ENCODE measurements around the gene EPHB6.

EPHB6 gene

GRCh38 chr7:142883145-142883544 is 28.3 kb downstream of the EPHB6 start:
- TF ChIP-seq CTCF (conservative IDR thresholded peaks at IDR 0.05; ENCODE audit: low read depth, low read length) = no peak
- no peak overlapping the region for H3K4me3 ChIP-seq (ENCODE audit: low read length)
- DNase-seq (ENCODE audit: low read depth) = no peak

- TF ChIP-seq CTCF (conservative IDR thresholded peaks at IDR 0.05; ENCODE audit: low read depth, low read length) = no peak
- H3K4me3 ChIP-seq (ENCODE audit: low read length) = no peak overlapping the region
- DNase-seq (ENCODE audit: low read depth) = no peak
These were observed 28.9 kb downstream of the EPHB6 start for GRCh38 chr7:142883571-142884285.

GRCh38 chr7:142884286-142884640 is 29.4 kb downstream of the EPHB6 start:
- no peak overlapping the region for H3K4me3 ChIP-seq (ENCODE audit: low read length)
- no peak for TF ChIP-seq CTCF (conservative IDR thresholded peaks at IDR 0.05; ENCODE audit: low read depth, low read length)
- no peak for DNase-seq (ENCODE audit: low read depth)

GRCh38 chr7:142885311-142886230 is 30.7 kb downstream of the EPHB6 start, which contains the start of gene TRPV6:
Gene TRPV6, minus strand, starts transcription at chr7:142885745.
- H3K4me3 ChIP-seq (ENCODE audit: low read length) = no peak within 1 kb of the TSS
- no peak for TF ChIP-seq CTCF (conservative IDR thresholded peaks at IDR 0.05; ENCODE audit: low read depth, low read length)
- no peak for DNase-seq (ENCODE audit: low read depth)

- TF ChIP-seq CTCF (conservative IDR thresholded peaks at IDR 0.05; ENCODE audit: low read depth, low read length) = no peak
- no peak for DNase-seq (ENCODE audit: low read depth)
- H3K4me3 ChIP-seq (ENCODE audit: low read length) = no peak overlapping the region
These were observed 32.0 kb downstream of the EPHB6 start for GRCh38 chr7:142886866-142887265.

GRCh38 chr7:142887282-142888015 is 32.6 kb downstream of the EPHB6 start:
- H3K4me3 ChIP-seq (ENCODE audit: low read length) = no peak overlapping the region
- no peak for DNase-seq (ENCODE audit: low read depth)
- no peak for TF ChIP-seq CTCF (conservative IDR thresholded peaks at IDR 0.05; ENCODE audit: low read depth, low read length)

All from retinal pigment epithelial cell (primary cell).